NCI-H1105 (cell line): ENCODE results near the gene SULT4A1.

Experiments used
- DNase-seq: peaks from one replicate; lab custom pipeline; 2025; lab: John Stamatoyannopoulos, UW

Gene SULT4A1

DNA sequence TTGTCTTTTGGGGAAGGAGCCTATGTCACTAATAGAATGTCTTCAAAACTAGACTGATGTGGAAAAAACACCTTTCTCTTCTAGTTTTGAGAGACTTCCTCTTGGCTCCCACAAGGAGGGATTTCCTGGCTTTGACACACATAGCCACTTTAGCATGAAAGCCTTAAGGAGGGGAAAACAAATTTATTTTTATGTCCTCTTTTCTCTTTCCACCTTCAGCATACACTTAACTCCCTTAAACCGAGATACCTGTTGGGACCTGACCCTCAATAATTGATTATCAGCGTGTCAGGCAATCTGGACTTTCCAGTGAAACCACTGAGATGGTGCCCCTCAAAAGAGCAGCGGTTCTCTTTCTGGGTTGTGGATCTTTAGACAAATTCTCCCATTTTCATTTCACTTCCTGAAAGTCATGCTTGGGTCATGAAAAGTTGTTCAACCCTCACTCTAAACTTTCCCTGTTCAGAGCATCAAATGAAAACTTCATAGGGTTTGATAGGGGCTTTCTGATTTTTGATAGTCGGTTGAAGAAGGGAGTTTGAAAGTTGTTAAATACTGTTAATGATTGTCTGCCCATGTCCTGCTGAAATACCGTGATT is 59.3 kb downstream of the SULT4A1 start:
- no peak for DNase-seq

DNA sequence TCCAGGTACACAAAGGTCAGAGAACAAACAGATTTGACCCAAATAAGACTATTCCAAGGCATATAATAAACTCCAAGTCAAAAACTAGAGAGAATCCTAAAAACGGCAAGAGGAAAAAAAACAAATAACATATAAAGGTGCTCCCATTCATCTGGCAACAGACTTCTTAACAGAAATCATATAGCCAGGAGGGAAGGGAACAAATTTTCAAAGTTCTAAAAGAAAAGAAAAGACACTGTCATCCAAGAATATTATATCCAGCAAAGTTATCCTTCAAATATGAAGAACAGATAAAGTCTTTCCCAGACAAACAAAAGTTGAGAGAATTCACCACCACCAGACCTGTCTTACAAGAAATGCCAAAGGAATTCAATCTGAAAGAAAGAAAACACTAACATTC is 61.3 kb downstream of the SULT4A1 start:
- DNase-seq: no peak

DNA sequence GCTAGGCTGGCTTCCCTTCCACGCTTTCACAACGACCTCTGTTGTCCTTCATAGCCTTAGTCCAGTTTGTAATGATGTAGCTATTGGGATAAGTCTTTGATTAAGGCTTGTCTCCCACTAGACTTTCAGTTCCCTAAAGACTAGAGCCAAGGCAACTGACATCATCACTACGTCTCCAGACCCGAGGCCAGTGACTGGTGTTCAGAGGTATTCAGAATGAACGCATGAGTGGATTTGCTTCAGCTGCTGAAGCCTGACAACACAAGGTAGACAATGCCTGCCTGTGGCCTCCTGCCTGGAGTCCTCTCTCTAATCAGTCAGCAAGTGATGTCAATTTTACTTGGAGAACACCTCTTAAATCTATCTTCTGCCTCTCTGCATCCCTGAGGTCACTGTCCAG is 63.8 kb downstream of the SULT4A1 start:
- DNase-seq: no peak

DNA sequence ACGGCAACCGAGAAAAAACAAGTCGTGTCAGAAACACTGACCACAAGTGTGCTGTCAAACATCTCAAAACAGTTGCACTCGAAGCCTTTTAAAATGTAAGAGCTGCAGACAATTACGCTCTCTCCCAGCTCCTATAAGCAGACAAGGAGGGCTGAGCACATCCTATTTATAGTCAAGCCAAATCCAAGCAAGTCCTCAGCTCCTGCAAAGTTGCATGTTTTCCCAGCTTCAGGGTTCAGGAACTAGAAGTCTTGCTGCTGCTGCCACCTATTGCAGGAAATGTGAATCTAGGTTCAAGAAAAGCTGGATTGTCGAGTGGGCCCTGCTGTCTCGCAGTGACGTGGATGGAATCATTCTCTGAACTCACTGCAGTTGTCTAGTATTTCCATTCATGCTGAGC is 65.7 kb downstream of the SULT4A1 start:
- DNase-seq: no peak

DNA sequence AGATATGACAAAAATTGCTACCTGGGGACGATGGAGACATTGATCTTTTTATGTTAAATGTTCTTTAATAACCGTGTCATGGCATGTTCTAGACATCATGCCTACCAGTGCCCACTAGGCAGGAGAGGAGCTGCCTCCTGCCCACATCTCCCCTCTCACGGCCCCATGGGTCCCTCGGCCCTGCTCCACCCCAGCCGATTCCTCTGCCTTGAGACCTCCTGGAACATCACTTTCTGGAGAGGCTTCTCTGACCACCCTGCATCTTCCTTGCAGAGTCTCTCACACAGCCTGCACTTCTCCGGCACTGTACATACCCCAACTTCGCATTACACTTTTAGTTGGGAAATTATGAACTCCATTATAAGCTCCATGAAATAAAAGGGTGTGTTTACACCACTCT is 67.0 kb downstream of the SULT4A1 start:
- no peak for DNase-seq

DNA sequence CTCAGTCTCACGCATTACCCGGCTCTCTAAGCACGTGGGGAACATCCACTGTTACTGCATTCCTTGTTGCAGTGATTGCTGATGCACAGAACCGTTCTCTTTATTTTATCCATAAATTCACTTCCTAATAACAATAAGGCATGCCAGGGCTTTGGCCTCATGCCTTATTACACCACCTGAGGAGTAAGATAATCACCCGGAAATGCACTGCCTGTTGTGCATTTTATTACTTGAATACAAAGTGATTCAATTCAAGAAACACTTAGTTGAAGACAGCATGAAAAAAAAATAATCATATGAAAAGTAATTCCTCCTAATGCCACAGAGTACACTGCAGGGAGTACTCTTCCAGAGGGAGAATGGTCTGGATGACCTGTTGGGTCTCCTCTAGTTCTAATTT is 69.4 kb downstream of the SULT4A1 start:
- DNase-seq: no peak

DNA sequence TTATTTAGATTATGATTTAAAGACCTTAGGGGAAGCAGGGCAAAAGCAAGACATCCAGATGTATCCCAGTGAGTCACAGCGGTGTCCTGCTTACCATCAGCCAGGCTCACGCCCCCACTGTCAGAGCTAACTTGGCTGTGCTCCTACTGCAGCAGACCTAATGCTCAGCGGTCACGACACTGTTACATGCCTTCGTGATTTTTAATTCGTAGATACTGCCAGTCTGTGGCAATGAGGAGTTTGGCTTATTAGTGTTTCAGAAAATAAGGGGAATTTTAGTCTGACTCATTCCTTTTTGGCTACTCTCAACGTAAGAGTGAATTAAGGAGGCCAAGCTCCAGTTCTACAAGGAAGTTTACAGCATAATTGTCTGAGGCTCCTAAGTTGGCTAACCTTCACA is 72.9 kb downstream of the SULT4A1 start:
- no peak for DNase-seq

DNA sequence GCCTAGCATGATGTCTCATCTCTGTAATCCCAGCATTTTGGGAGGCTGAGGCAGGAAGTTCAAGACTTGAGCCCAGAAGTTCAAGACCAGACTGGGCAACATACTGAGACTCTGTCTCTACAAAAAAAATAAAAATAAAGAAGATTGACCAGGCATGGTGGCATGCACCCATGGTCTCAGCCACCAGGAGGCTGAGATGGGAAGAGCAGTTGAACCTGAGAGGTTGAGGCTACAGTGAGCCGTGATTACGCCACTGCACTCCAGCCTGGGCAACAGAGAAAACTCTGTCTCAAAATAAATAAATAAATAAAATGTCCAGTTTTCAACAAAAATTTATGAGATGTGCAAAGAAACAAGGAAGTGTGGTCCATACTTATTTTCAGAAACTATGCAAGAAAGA is 78.5 kb downstream of the SULT4A1 start:
- DNase-seq: no peak

DNA sequence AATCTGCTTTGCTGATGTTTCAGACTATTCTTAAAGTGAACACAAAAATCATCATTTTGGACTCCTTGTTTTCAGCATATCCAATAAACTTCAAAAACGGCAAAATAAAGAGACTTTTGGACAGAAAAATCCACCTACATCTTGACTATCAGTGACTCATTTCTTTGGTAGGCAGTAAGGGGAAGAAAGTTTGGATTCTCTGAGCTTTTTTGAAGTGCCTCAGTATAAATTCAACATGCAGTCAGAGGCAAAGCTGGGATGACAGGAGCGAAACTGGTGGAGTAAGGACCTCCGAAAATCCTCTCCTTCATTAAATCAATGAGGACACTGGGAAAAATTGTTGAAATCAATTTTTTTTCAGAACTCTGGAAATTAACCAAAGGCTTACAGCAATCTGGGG is 79.9 kb downstream of the SULT4A1 start:
- DNase-seq: no peak

DNA sequence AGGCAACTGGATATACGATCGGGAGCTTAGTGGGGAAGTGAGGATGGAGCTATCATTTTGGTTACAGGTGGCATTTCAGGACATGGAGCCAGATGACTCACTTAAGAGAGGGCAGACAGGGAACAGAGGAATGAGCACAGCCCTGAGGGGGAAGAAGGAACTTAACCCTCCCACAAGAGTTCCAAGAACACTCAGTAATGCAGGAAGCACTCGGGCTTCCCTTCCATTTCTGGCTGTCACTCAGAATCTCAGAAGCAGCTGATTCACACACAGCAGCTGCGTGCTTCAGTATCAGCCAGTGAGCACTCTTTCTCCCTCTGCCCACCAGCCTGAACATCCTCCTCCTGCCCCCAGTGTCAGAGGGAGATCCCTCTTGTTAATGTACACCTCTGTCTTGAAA is 85.0 kb downstream of the SULT4A1 start:
- no peak for DNase-seq

DNA sequence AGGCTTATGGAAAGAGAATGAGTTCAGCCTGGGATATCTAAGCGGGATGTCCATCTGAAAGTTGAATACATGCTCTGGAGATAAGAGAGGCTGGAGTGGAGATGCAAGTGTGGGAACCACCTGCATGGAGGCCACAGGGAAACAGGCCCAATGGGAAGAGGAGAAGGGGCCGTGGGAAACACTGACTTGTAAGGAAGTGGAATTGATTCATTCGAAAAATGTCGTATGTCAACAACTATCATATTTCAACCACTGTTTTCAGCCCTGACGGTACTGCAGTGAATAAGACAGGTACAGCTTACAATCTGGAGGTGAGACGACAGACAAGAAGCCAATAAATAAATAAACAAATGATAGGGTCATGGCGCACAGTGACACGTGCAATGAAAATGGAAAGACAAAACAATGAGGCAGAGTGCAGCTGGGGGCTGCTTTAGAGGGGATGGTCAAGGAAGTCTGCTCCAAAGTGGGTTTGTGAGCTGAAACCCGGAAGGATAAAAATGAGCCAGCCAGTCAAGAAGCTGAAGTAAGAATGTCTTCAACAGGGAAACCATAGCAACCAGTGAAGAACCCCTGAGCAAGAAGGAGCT is 86.1 kb downstream of the SULT4A1 start:
- no peak for DNase-seq
